Testis (tissue), 2 donors: ENCODE measurements around the gene PRUNE2.

ENCODE experiments used
- CTCF ChIP-seq, 3 experiments: fragments of 450-650 bp in 2 of 3; fragments of 200-600 bp in 1 of 3; sonication (generic) in 1 of 3; IDR thresholded peaks; one replicate each; pipeline ENCODE4 v1.5.1; 2016 to 2019; ENCODE audit warnings: antibody characterized with exemption in 3 of 3, mild to moderate bottlenecking in 2 of 3, moderate library complexity in 1 of 3
- POLR2A ChIP-seq: fragments of 450-650 bp; IDR thresholded peaks from one replicate; pipeline ENCODE4 v1.6.1; 2017; ENCODE audit warnings: antibody characterized with exemption, mild to moderate bottlenecking, moderate library complexity

GRCh38 chr9:76613974-76614373 lies 291.9 kb downstream of the PRUNE2 start:
- no peak for TF ChIP-seq POLR2A
- TF ChIP-seq CTCF (IDR thresholded peaks at IDR 0.05): no peak
